K562 (cell line): ENCODE data around the gene BEST1.

Source experiments
- CTCF ChIP-seq, 3 experiments: IDR thresholded peaks in 2 of 3; conservative IDR thresholded peaks in 1 of 3; 2 replicates each; pipeline ENCODE4 v1.5.1; 2011 to 2012; ENCODE audit warnings: low read length in 3 of 3, mild to moderate bottlenecking in 3 of 3, control low read depth in 2 of 3, improper control_type of control experiment in 1 of 3, inconsistent platforms in 1 of 3, low read depth in 1 of 3, mixed read lengths in 1 of 3, moderate library complexity in 1 of 3; ENCODE audit not compliant: insufficient read depth in 2 of 3
- ESRRA ChIP-seq: fragments of 450-650 bp; IDR thresholded peaks from 2 replicates; pipeline ENCODE4 v1.6.1; 2014; ENCODE audit warnings: low read depth, mild to moderate bottlenecking, moderate library complexity, borderline replicate concordance
- FOXA3 ChIP-seq, 2 experiments: fragments of 450-650 bp in 1 of 2; sonication (generic) in 1 of 2; formaldehyde crosslinking; IDR thresholded peaks in 1 of 2; conservative IDR thresholded peaks in 1 of 2; 2 replicates each; pipeline versions ENCODE4 v1.4.0 to v1.8.0; 2020 to 2022; ENCODE audit warnings: mild to moderate bottlenecking in 2 of 2, missing genetic modification reagents in 1 of 2

- TF ChIP-seq ESRRA (no peak), CTCF (IDR thresholded peaks at IDR 0.05 in 2 of 3, conservative IDR thresholded peaks at IDR 0.05 in 1 of 3; ENCODE audit: insufficient read depth in 2 of 3, low read depth in 1 of 3, low read length in 3 of 3) (no peak), FOXA3 (CRISPR knock-in tag; conservative IDR thresholded peaks at IDR 0.05 in 1 of 2, IDR thresholded peaks at IDR 0.05 in 1 of 2) (no peak)
Measured at GRCh38 chr11:61912530-61912898, 37.6 kb upstream of the BEST1 start.
